Measurements from ENCODE around the gene FAF2.

GRCh38 chr5:176497852-176498251, 49.7 kb downstream of the FAF2 start:
- TF ChIP-seq CTCF (conservative IDR thresholded peaks at IDR 0.05; ENCODE audit: low read depth, low read length): no peak
- TF ChIP-seq EZH2 (IDR thresholded peaks at IDR 0.05; ENCODE audit: borderline replicate concordance, low read depth, low read length, poor library complexity, severe bottlenecking): no peak

Measured in A673 (cell line).